Measurements from ENCODE around the gene RNASEL. TPM values are rescaled to one million over a fixed set of nuclear protein-coding genes. Genes with fewer than 3 reads are reported as not detected.

Gene RNASEL
- total and polyA plus RNA-seq, 2 donors from 2014 or later: 6.0 to 12.1 TPM

- no peak for TF ChIP-seq CTCF (IDR thresholded peaks at IDR 0.05; ENCODE audit: borderline replicate concordance, extremely low read depth, insufficient read depth)
- DNase-seq (no peak), FAIRE-seq (no peak)
- H3K9ac ChIP-seq (ENCODE audit: low read length in 3 of 3): no peak overlapping the region
- no peaks in the 10 kb centered on the region for H3K27me3 ChIP-seq (ENCODE audit: control insufficient read depth, insufficient read depth, low read length)
- H3K27ac ChIP-seq (ENCODE audit: low read depth in 2 of 2, low read length in 2 of 2): no peak overlapping the region
- H3K4me3 ChIP-seq (ENCODE audit: low read length in 3 of 3): no peak overlapping the region
- H3K4me1 ChIP-seq (ENCODE audit: control insufficient read depth in 2 of 3, insufficient read depth in 2 of 3, low read depth in 1 of 3, low read length in 3 of 3): peaks cover 0 to 11% (median 0%) of the 10 kb centered on the region in 3 donors
- intact Hi-C loops (cut with DNase I): no loop called here
- H3K9me3 ChIP-seq (ENCODE audit: control insufficient read depth in 2 of 3, insufficient read depth in 1 of 3, low read length in 3 of 3): no peaks in the 10 kb centered on the region
- H3K36me3 ChIP-seq (ENCODE audit: control insufficient read depth in 2 of 3, insufficient read depth in 3 of 3, low read length in 3 of 3): no peaks in the 10 kb centered on the region
Measured at GRCh38 chr1:182596934-182597333, 7.9 kb upstream of the RNASEL start.

GRCh38 chr1:182595641-182596240 lies 6.7 kb upstream of the RNASEL start:
- Histone ChIP-seq H3K4me3 (ENCODE audit: low read length in 3 of 3) (no peak overlapping the region), H3K4me1 (ENCODE audit: control insufficient read depth in 2 of 3, insufficient read depth in 2 of 3, low read depth in 1 of 3, low read length in 3 of 3) (peaks cover 0 to 3% (median 0%) of the 10 kb centered on the region in 3 donors), H3K27me3 (ENCODE audit: control insufficient read depth, insufficient read depth, low read length) (no peaks in the 10 kb centered on the region), H3K9ac (ENCODE audit: low read length in 3 of 3) (no peak overlapping the region), H3K27ac (ENCODE audit: low read depth in 2 of 2, low read length in 2 of 2) (no peak overlapping the region), H3K36me3 (ENCODE audit: control insufficient read depth in 2 of 3, insufficient read depth in 3 of 3, low read length in 3 of 3) (no peaks in the 10 kb centered on the region), H3K9me3 (ENCODE audit: control insufficient read depth in 2 of 3, insufficient read depth in 1 of 3, low read length in 3 of 3) (no peaks in the 10 kb centered on the region)
- DNase-seq (peak; percentile 65 to 80 (median 69)), FAIRE-seq (peak; percentile 90)
- intact Hi-C loops (cut with DNase I): no loop called here
- TF ChIP-seq CTCF (IDR thresholded peaks at IDR 0.05; ENCODE audit: borderline replicate concordance, extremely low read depth, insufficient read depth): peak; percentile 93

- peaks cover 0 to 7% (median 5%) of the 10 kb centered on the region in 3 donors for H3K4me1 ChIP-seq (ENCODE audit: control insufficient read depth in 2 of 3, insufficient read depth in 2 of 3, low read depth in 1 of 3, low read length in 3 of 3)
- DNase-seq: no peak
- no peak for TF ChIP-seq CTCF (IDR thresholded peaks at IDR 0.05; ENCODE audit: borderline replicate concordance, extremely low read depth, insufficient read depth)
- no peaks in the 10 kb centered on the region for H3K36me3 ChIP-seq (ENCODE audit: control insufficient read depth in 2 of 3, insufficient read depth in 3 of 3, low read length in 3 of 3)
- intact Hi-C loops (cut with DNase I): no loop called here
- no peaks in the 10 kb centered on the region for H3K9me3 ChIP-seq (ENCODE audit: control insufficient read depth in 2 of 3, insufficient read depth in 1 of 3, low read length in 3 of 3)
- H3K27me3 ChIP-seq (ENCODE audit: control insufficient read depth, insufficient read depth, low read length): no peaks in the 10 kb centered on the region
- H3K4me3 ChIP-seq (ENCODE audit: low read length in 3 of 3): no peak overlapping the region
- no peak for FAIRE-seq
- H3K9ac ChIP-seq (ENCODE audit: low read length in 3 of 3): no peak overlapping the region
- no peak overlapping the region for H3K27ac ChIP-seq (ENCODE audit: low read depth in 2 of 2, low read length in 2 of 2)
Measured at GRCh38 chr1:182589931-182590330, 875 bp upstream of the RNASEL start.

- DNase-seq: no peak
- Histone ChIP-seq H3K27me3 (ENCODE audit: control insufficient read depth, insufficient read depth, low read length) (no peaks in the 10 kb centered on the region), H3K9ac (ENCODE audit: low read length in 3 of 3) (peak overlapping the region in 1 of 3 donors; percentile 86), H3K36me3 (ENCODE audit: control insufficient read depth in 2 of 3, insufficient read depth in 3 of 3, low read length in 3 of 3) (no peaks in the 10 kb centered on the region), H3K9me3 (ENCODE audit: control insufficient read depth in 2 of 3, insufficient read depth in 1 of 3, low read length in 3 of 3) (no peaks in the 10 kb centered on the region), H3K27ac (ENCODE audit: low read depth in 2 of 2, low read length in 2 of 2) (peak overlapping the region; percentile 86), H3K4me1 (ENCODE audit: control insufficient read depth in 2 of 3, insufficient read depth in 2 of 3, low read depth in 1 of 3, low read length in 3 of 3) (peaks cover 0 to 7% (median 7%) of the 10 kb centered on the region in 3 donors), H3K4me3 (ENCODE audit: low read length in 3 of 3) (peak overlapping the region in 2 of 3 donors; percentile 87 to 93)
- FAIRE-seq: no peak
- TF ChIP-seq CTCF (IDR thresholded peaks at IDR 0.05; ENCODE audit: borderline replicate concordance, extremely low read depth, insufficient read depth): no peak
- intact Hi-C loops (cut with DNase I): no loop called here
Measured at GRCh38 chr1:182589520-182589919, 464 bp upstream of the RNASEL start.

Measured in kidney (tissue), 14 donors.